Hepatocyte (in vitro differentiated cells): ENCODE measurements around the gene GAS6.

Experiments
- EZH2 ChIP-seq: fragments of 200-600 bp; sonication (generic); IDR thresholded peaks from 2 replicates; pipeline ENCODE4 v1.6.1; 2016; ENCODE audit warnings: antibody characterized with exemption, mild to moderate bottlenecking, borderline replicate concordance
- EZH2phosphoT487 ChIP-seq: fragments of 200-600 bp; sonication (generic); IDR thresholded peaks from one replicate; pipeline ENCODE4 v1.6.1; 2018; ENCODE audit warnings: antibody characterized with exemption, mild to moderate bottlenecking, low read depth, moderate library complexity; ENCODE audit not compliant: unreplicated experiment, severe bottlenecking
- TF ChIP-seq, protein P1 (sequence below): fragments of 200-600 bp; sonication (generic); IDR thresholded peaks from 2 replicates; pipeline ENCODE4 v1.5.1; 2016; ENCODE audit warnings: antibody characterized with exemption, mild to moderate bottlenecking; ENCODE audit not compliant: poor library complexity

DNA sequence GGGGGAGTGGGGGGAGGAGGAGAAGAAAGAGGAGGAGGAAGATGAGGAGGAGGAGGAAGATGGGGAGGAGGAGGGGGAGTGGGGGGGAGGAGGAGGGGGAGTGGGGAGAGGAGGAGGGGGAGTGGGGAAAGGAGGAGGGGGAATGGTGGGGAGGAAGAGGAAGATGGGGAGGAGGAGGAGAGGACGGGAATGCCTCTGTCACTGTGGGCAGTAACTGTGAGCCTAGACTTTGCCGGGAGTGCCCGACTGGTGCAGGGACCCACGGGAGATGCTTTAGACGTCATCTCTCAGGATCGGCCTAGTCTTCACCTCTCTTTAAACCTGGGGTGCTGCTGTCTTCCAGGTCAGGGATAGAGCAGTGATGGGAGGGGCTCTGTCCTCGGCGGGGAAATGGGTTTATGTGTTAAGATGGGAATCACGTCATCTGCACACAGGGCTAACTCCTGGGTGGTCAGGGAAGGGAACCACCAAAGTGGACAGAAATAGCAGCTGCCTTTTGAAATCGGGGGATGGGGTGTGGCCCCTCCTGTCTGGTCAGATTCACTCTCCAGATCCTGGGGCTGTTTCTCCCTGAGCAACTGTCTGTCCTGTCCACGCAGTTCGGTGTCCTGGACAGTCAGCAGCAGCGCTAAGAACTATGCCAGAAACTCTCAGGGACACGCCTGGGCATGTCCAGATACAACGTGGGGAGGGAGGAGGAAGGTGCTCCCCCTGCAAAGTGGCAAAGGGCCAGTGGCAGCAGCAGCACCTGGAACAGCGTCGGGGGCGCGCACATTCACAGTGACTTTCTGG is 26.9 kb downstream of the GAS6 start:
- TF ChIP-seq, protein P1, sequence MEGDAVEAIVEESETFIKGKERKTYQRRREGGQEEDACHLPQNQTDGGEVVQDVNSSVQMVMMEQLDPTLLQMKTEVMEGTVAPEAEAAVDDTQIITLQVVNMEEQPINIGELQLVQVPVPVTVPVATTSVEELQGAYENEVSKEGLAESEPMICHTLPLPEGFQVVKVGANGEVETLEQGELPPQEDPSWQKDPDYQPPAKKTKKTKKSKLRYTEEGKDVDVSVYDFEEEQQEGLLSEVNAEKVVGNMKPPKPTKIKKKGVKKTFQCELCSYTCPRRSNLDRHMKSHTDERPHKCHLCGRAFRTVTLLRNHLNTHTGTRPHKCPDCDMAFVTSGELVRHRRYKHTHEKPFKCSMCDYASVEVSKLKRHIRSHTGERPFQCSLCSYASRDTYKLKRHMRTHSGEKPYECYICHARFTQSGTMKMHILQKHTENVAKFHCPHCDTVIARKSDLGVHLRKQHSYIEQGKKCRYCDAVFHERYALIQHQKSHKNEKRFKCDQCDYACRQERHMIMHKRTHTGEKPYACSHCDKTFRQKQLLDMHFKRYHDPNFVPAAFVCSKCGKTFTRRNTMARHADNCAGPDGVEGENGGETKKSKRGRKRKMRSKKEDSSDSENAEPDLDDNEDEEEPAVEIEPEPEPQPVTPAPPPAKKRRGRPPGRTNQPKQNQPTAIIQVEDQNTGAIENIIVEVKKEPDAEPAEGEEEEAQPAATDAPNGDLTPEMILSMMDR, result no peak
- no peak for TF ChIP-seq EZH2phosphoT487
- no peak for TF ChIP-seq EZH2
